GM12878 (cell line): ENCODE results near the gene F12. TPM values are rescaled to one million over a fixed set of nuclear protein-coding genes. Genes with fewer than 3 reads are reported as not detected.

Source experiments
- ATAC-seq: fragments of 200-7000 bp; cut with Tn5 transposase; 3 replicates; pipeline ENCODE4 v1.9.1; 2020; ENCODE audit warnings: mild to moderate bottlenecking, moderate library complexity
- BruUV-seq: library from RNA; stranded (reverse); fragments of 400-500 nt; replicated peaks from 2 replicates; lab custom pipeline; 2021; lab: Mats Ljungman, UMichigan
- CTCF ChIA-PET: fragments of 300-600 bp; sonication (Branson Sonifier 250); formaldehyde crosslinking; extraction: SDS; loops from one replicate; lab custom pipeline; 2021; ENCODE audit warnings: inconsistent platforms; lab: Yijun Ruan, JAX
- POLR2A ChIA-PET: fragments of 350-600 bp; formaldehyde crosslinking; extraction: SDS; loops from one replicate; lab custom pipeline; 2021; ENCODE audit warnings: inconsistent platforms; lab: Charles Lee
- RAD21 ChIA-PET: fragments of 300-600 bp; sonication (Branson Sonifier 250); formaldehyde crosslinking; loops from one replicate; lab custom pipeline; 2023; ENCODE audit warnings: antibody characterized with exemption; ENCODE audit not compliant: unreplicated experiment; lab: Charles Lee
- SMC1A ChIA-PET: fragments of 300-600 bp; sonication (Branson Sonifier 250); formaldehyde crosslinking; loops from one replicate; lab custom pipeline; 2023; ENCODE audit not compliant: unreplicated experiment, uncharacterized antibody; lab: Charles Lee
- DNase-seq: peaks from one replicate; pipeline ENCODE4 v3.0.0-alpha.2; 2011; ENCODE audit warnings: low read depth, low spot score
- FAIRE-seq: peaks from 3 replicates; lab custom pipeline; 2011; peaks lifted over from hg19 to GRCh38; lab: Jason Lieb, UNC
- H2AFZ ChIP-seq: 2 replicates; pipeline ENCODE4 v1.6.0; 2011; ENCODE audit warnings: low read depth, low read length, control low read depth; ENCODE audit not compliant: control insufficient read depth
- H3K27ac ChIP-seq: 2 replicates; pipeline ENCODE4 v1.5.1; 2011; ENCODE audit warnings: control low read depth; ENCODE audit not compliant: control insufficient read depth, insufficient read depth
- H3K27me3 ChIP-seq, 2 experiments: replicated peaks in 1 of 2; 2 replicates each; pipeline versions ENCODE4 v1.6.0 to v1.6.1; 2011; ENCODE audit warnings: low read length in 1 of 2; ENCODE audit not compliant: control insufficient read depth in 2 of 2, insufficient read depth in 2 of 2
- H3K36me3 ChIP-seq, 2 experiments: 2 replicates each; pipeline ENCODE4 v1.5.1; 2011; ENCODE audit warnings: low read length in 1 of 2; ENCODE audit not compliant: control insufficient read depth in 2 of 2, insufficient read depth in 2 of 2
- H3K4me1 ChIP-seq: 2 replicates; pipeline ENCODE4 v1.6.1; 2011; ENCODE audit warnings: mild to moderate bottlenecking, low read length, moderate library complexity, mixed read lengths; ENCODE audit not compliant: control insufficient read depth, insufficient read depth
- H3K4me2 ChIP-seq: 2 replicates; pipeline ENCODE4 v1.6.0; 2011; ENCODE audit warnings: control low read depth; ENCODE audit not compliant: control insufficient read depth, insufficient read depth
- H3K4me3 ChIP-seq: fragments of 200-600 bp; sonication (generic); 2 replicates; pipeline ENCODE4 v1.5.1; 2016
- H3K79me2 ChIP-seq: 2 replicates; pipeline ENCODE4 v1.6.0; 2011; ENCODE audit warnings: low read length; ENCODE audit not compliant: control insufficient read depth, insufficient read depth
- H3K9ac ChIP-seq: 2 replicates; pipeline ENCODE4 v1.8.0; 2011; ENCODE audit warnings: low read length, control low read depth, mixed read lengths; ENCODE audit not compliant: control insufficient read depth, insufficient read depth
- H3K9me3 ChIP-seq: replicated peaks from 3 replicates; pipeline ENCODE4 v1.5.1; 2011; ENCODE audit warnings: mild to moderate bottlenecking, low read length; ENCODE audit not compliant: control insufficient read depth, insufficient read depth
- H4K20me1 ChIP-seq: 2 replicates; pipeline ENCODE4 v1.6.0; 2011; ENCODE audit not compliant: control insufficient read depth, insufficient read depth
- BCL11A ChIP-seq: IDR thresholded peaks from 2 replicates; pipeline ENCODE4 v1.6.1; 2011; ENCODE audit warnings: low read depth, low read length
- BMI1 ChIP-seq: fragments of 450-650 bp; IDR thresholded peaks from 2 replicates; pipeline ENCODE4 v1.6.1; 2016; ENCODE audit warnings: mild to moderate bottlenecking, moderate library complexity, borderline replicate concordance
- BRCA1 ChIP-seq: IDR thresholded peaks from 2 replicates; pipeline ENCODE4 v1.6.1; 2011; ENCODE audit warnings: low read depth, low read length, improper control_type of control experiment
- CHD2 ChIP-seq: IDR thresholded peaks from 2 replicates; pipeline ENCODE4 v1.6.1; 2011; ENCODE audit warnings: low read depth, low read length, improper control_type of control experiment, borderline replicate concordance
- CREM ChIP-seq: IDR thresholded peaks from 2 replicates; pipeline ENCODE4 v1.6.1; 2014; ENCODE audit warnings: antibody characterized with exemption, low read depth
- DPF2 ChIP-seq: fragments of 450-650 bp; IDR thresholded peaks from 2 replicates; pipeline ENCODE4 v1.6.1; 2017; ENCODE audit warnings: mild to moderate bottlenecking
- EED ChIP-seq: sonication (generic); IDR thresholded peaks from 2 replicates; pipeline ENCODE4 v1.6.1; 2016; ENCODE audit warnings: antibody characterized with exemption, low read depth
- MYB ChIP-seq: fragments of 150-350 bp; IDR thresholded peaks from 2 replicates; pipeline ENCODE4 v1.6.1; 2014; ENCODE audit warnings: mild to moderate bottlenecking, low read depth, low read length, borderline replicate concordance
- NR2F1 ChIP-seq: fragments of 450-650 bp; conservative IDR thresholded peaks from 2 replicates; pipeline ENCODE4 v1.6.1; 2017; ENCODE audit warnings: mild to moderate bottlenecking
- PML ChIP-seq: IDR thresholded peaks from 2 replicates; pipeline ENCODE4 v1.6.1; 2012; ENCODE audit warnings: low read length, inconsistent platforms
- RAD21 ChIP-seq: IDR thresholded peaks from 2 replicates; pipeline ENCODE4 v1.6.1; 2011; ENCODE audit warnings: mild to moderate bottlenecking, low read depth, low read length, moderate library complexity; ENCODE audit not compliant: insufficient read depth
- RB1 ChIP-seq: fragments of 450-650 bp; formaldehyde crosslinking; IDR thresholded peaks from 2 replicates; pipeline ENCODE4 v1.6.1; 2017; ENCODE audit warnings: mild to moderate bottlenecking, borderline replicate concordance
- SPI1 ChIP-seq: IDR thresholded peaks from 2 replicates; pipeline ENCODE4 v1.6.1; 2011; ENCODE audit warnings: low read depth, mild to moderate bottlenecking, low read length, moderate library complexity, borderline replicate concordance; ENCODE audit not compliant: insufficient read depth
- TARDBP ChIP-seq: IDR thresholded peaks from 2 replicates; pipeline ENCODE4 v1.6.1; 2016; ENCODE audit warnings: borderline replicate concordance
- WGBS: methylation state at CpG from one replicate; pipeline ENCODE4 v1.1.6; 2016; ENCODE audit warnings: low lambda C conversion rate; ENCODE audit not compliant: insufficient replicate concordance, insufficient coverage; ENCODE audit errors: missing lambda C conversion rate; 5-methylcytosine and 5-hydroxymethylcytosine counted together
- in situ Hi-C: fragments of 300-500 bp; cut with MboI; formaldehyde crosslinking; loops from 9 replicates; pipeline ENCODE4 v1.14.3; 2018; ENCODE audit warnings: mixed read lengths
- intact Hi-C: fragments of 100-400 bp; cut with micrococcal nuclease; formaldehyde crosslinking; loops from one replicate; pipeline ENCODE4 v1.14.2; 2022; ENCODE audit not compliant: unreplicated experiment
- polyA plus RNA-seq, 11 experiments: library from polyadenylated mRNA; depleted of rRNA in 4 of 11; unstranded in 6 of 11; stranded (reverse) in 5 of 11; fragments of >200 nt; fragmentation: Nextera tagmentation in 4 of 11; fragmentation: Illumina TruSeq in 1 of 11; extraction: Ambion mirVana in 4 of 11; extraction: Trizol in 1 of 11; gene quantifications; 1 replicate in 1 of 11; 2 replicates in 10 of 11; pipeline versions ENCODE4 v1.2.1 to v1.2.3, GENCODE V29; 2011 to 2016; ENCODE audit warnings: inconsistent platforms in 2 of 11, missing spikeins in 2 of 11, low read depth in 1 of 11
- total RNA-seq, 4 experiments: library from RNA; depleted of rRNA in 3 of 4; stranded (reverse); fragments of >200 nt in 3 of 4; fragmentation: Illumina TruSeq in 1 of 4; extraction: Trizol in 1 of 4; gene quantifications; 2 replicates each; pipeline versions ENCODE4 v1.2.1 to v1.2.3, GENCODE V29; 2013 to 2021
- TF ChIP-seq, protein P1 (sequence below): IDR thresholded peaks from 2 replicates; pipeline ENCODE4 v1.6.1; 2012; ENCODE audit warnings: mild to moderate bottlenecking, low read depth, low read length
- TF ChIP-seq, protein P2 (sequence below): IDR thresholded peaks from 2 replicates; pipeline ENCODE4 v1.6.1; 2012; ENCODE audit warnings: low read depth, low read length, improper control_type of control experiment
- TF ChIP-seq, protein P3 (sequence below): fragments of 450-650 bp; IDR thresholded peaks from 2 replicates; pipeline ENCODE4 v1.6.1; 2017; ENCODE audit warnings: antibody characterized with exemption, mild to moderate bottlenecking, moderate library complexity

F12 gene
- total and polyA plus RNA-seq, 10 of the 15 experiments (the other 5 are each of a cell fraction or from before 2014, with no cell fraction given) = 0.25 to 11.3 (median 5.5) TPM

DNA sequence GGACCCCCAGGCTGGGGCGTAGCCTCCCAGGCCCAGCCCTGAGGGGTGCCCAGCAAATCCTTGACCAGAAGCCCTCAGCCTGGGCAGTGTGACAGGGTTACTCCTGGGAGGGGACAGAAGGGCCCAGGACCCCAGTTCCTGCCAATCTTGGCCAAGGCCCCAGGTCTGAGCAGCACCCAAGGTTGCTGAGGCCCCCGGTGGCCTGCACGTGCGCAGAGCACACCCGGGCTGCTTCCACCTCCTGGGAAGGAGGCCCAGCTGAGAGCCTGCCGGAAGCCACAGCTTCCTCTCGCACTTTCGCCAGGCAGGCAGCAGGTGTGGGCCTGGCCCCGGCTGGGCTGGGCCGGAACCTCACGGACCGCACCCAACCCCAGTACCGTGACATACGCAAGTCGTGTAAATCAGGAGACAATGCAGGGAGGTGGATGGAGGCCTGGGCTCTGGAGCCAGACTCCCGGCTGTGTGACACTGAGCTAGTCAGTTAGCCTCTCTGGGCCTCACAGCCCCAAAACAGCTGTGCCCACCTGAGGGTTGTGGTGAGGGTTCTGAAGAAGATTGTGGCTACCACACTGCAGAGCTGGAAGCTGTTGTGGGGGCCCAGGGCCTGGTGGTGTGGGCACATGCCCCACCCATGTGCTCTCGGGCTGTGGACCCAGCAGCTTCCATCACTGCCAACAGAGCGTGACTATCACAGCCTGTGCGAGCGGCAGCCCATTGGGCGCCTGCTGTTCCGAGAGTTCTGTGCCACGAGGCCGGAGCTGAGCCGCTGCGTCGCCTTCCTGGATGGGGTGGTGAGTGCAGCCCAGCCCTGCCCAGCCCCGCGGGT, 22.2 kb upstream of the F12 start:
- ATAC-seq (peak; percentile 59), FAIRE-seq (peak; percentile 97), DNase-seq (peak; percentile 77)
- POLR2A ChIA-PET = interaction anchor here (0.9 to 13.4 kb wide), 8 partner anchors 9 to 168 kb away, joined by 3 to 358 read pairs (median 6); partner anchors contain the start of genes F12, PFN3 and PRR7
- H3K9me3 ChIP-seq = no peaks in the 10 kb centered on the region
- no TSS peak for BruUV-seq
- WGBS = 1% methylated on average over 29 of the region's 29 CpGs
- H2AFZ ChIP-seq = no peak overlapping the region
- CTCF ChIA-PET = interaction anchor here (0.6 to 13.2 kb wide), 10 partner anchors 15 to 119 kb away, joined by 3 to 188 read pairs (median 4); partner anchors contain the start of genes PFN3 and PRR7
- peak overlapping the region; percentile 93 for H3K9ac ChIP-seq
- H3K36me3 ChIP-seq = peaks cover 32 to 40% of the 10 kb centered on the region in 2 experiments
- RAD21 ChIA-PET = interaction anchor here (0.6 to 11.0 kb wide), 14 partner anchors 9 to 122 kb away, joined by 3 to 288 read pairs (median 4); partner anchors contain the start of gene PRR7
- H3K4me2 ChIP-seq = peak overlapping the region; percentile 65
- intact Hi-C loops (loop anchor here (2.0 kb wide), 1 partner anchor 17 kb away; no protein-coding TSS in a partner anchor), in situ Hi-C loops (no loop called here)
- SMC1A ChIA-PET = interaction anchor here (0.6 to 7.2 kb wide), 11 partner anchors 10 to 632 kb away, joined by 3 to 73 read pairs (median 7); partner anchors contain the start of gene PRR7
- peak overlapping the region; percentile 94 for H3K27ac ChIP-seq
- H3K27me3 ChIP-seq = no peaks in the 10 kb centered on the region
- no peaks in the 10 kb centered on the region for H4K20me1 ChIP-seq
- peaks cover 58% of the 10 kb centered on the region for H3K79me2 ChIP-seq
- H3K4me3 ChIP-seq = peak overlapping the region; percentile 83; the same call in 1 of the 2 replicates
- H3K4me1 ChIP-seq = peaks cover 49% of the 10 kb centered on the region
- TF ChIP-seq PML = no peak
- TF ChIP-seq, protein P1, sequence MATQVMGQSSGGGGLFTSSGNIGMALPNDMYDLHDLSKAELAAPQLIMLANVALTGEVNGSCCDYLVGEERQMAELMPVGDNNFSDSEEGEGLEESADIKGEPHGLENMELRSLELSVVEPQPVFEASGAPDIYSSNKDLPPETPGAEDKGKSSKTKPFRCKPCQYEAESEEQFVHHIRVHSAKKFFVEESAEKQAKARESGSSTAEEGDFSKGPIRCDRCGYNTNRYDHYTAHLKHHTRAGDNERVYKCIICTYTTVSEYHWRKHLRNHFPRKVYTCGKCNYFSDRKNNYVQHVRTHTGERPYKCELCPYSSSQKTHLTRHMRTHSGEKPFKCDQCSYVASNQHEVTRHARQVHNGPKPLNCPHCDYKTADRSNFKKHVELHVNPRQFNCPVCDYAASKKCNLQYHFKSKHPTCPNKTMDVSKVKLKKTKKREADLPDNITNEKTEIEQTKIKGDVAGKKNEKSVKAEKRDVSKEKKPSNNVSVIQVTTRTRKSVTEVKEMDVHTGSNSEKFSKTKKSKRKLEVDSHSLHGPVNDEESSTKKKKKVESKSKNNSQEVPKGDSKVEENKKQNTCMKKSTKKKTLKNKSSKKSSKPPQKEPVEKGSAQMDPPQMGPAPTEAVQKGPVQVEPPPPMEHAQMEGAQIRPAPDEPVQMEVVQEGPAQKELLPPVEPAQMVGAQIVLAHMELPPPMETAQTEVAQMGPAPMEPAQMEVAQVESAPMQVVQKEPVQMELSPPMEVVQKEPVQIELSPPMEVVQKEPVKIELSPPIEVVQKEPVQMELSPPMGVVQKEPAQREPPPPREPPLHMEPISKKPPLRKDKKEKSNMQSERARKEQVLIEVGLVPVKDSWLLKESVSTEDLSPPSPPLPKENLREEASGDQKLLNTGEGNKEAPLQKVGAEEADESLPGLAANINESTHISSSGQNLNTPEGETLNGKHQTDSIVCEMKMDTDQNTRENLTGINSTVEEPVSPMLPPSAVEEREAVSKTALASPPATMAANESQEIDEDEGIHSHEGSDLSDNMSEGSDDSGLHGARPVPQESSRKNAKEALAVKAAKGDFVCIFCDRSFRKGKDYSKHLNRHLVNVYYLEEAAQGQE = no peak
- TF ChIP-seq CHD2 = peak; percentile 44; the same call in 1 of the 2 replicates
- TF ChIP-seq, protein P2, sequence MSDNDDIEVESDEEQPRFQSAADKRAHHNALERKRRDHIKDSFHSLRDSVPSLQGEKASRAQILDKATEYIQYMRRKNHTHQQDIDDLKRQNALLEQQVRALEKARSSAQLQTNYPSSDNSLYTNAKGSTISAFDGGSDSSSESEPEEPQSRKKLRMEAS = peak; percentile 80; the same call in 1 of the 2 replicates
- peak; percentile 65; the same call in 1 of the 2 replicates for TF ChIP-seq CREM
- TF ChIP-seq NR2F1 = peak; percentile 32; the same call in 1 of the 2 replicates
- TF ChIP-seq TARDBP = no peak
- no peak for TF ChIP-seq RAD21
- peak; percentile 88 for TF ChIP-seq DPF2
- TF ChIP-seq BCL11A = no peak
- TF ChIP-seq SPI1 = peak; percentile 59; the same call in 1 of the 2 replicates
- TF ChIP-seq MYB = no peak
- no peak; the same call in 1 of the 2 replicates for TF ChIP-seq RB1
- no peak for TF ChIP-seq BMI1
- TF ChIP-seq, protein P3, sequence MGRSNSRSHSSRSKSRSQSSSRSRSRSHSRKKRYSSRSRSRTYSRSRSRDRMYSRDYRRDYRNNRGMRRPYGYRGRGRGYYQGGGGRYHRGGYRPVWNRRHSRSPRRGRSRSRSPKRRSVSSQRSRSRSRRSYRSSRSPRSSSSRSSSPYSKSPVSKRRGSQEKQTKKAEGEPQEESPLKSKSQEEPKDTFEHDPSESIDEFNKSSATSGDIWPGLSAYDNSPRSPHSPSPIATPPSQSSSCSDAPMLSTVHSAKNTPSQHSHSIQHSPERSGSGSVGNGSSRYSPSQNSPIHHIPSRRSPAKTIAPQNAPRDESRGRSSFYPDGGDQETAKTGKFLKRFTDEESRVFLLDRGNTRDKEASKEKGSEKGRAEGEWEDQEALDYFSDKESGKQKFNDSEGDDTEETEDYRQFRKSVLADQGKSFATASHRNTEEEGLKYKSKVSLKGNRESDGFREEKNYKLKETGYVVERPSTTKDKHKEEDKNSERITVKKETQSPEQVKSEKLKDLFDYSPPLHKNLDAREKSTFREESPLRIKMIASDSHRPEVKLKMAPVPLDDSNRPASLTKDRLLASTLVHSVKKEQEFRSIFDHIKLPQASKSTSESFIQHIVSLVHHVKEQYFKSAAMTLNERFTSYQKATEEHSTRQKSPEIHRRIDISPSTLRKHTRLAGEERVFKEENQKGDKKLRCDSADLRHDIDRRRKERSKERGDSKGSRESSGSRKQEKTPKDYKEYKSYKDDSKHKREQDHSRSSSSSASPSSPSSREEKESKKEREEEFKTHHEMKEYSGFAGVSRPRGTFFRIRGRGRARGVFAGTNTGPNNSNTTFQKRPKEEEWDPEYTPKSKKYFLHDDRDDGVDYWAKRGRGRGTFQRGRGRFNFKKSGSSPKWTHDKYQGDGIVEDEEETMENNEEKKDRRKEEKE = no peak
- peak; percentile 96 for TF ChIP-seq EED
- no peak for TF ChIP-seq BRCA1
